Globus pallidus (tissue), 1 donor: ENCODE results near the gene DOCK6.

ENCODE experiments used
- DNase-seq: peaks from one replicate; pipeline ENCODE4 v3.0.0-alpha.2; 2015; ENCODE audit warnings: low spot score

DOCK6 gene

GRCh38 chr19:11261971-11262839 lies at the start of gene DOCK6:
TSS of gene DOCK6 (minus strand) at chr19:11262524. CDS start at chr19:11262440, 84 bp downstream.
- no peak for DNase-seq

- no peak for DNase-seq
Observed at GRCh38 chr19:11306337-11306736, 44.0 kb upstream of the DOCK6 start.

- no peak for DNase-seq
Observed at GRCh38 chr19:11304936-11305335, 42.6 kb upstream of the DOCK6 start.

- no peak for DNase-seq
Observed at GRCh38 chr19:11300811-11301120, 38.4 kb upstream of the DOCK6 start.

- no peak for DNase-seq
Observed at GRCh38 chr19:11299946-11300810, 37.9 kb upstream of the DOCK6 start.

GRCh38 chr19:11296264-11296663 lies 33.9 kb upstream of the DOCK6 start:
- DNase-seq: no peak

- no peak for DNase-seq
Observed at GRCh38 chr19:11295665-11296245, 33.4 kb upstream of the DOCK6 start, which contains the start of gene TSPAN16. TSS of gene TSPAN16 (plus strand) at chr19:11296160. CDS start at chr19:11296298, 138 bp downstream.

- no peak for DNase-seq
Observed at GRCh38 chr19:11295180-11295579, 32.9 kb upstream of the DOCK6 start.

GRCh38 chr19:11293433-11294389 lies 31.4 kb upstream of the DOCK6 start:
- peak; percentile 85 for DNase-seq

GRCh38 chr19:11291991-11292390 lies 29.7 kb upstream of the DOCK6 start:
- DNase-seq: no peak

GRCh38 chr19:11291415-11291814 lies 29.1 kb upstream of the DOCK6 start:
- no peak for DNase-seq

- no peak for DNase-seq
Observed at GRCh38 chr19:11290256-11290655, 27.9 kb upstream of the DOCK6 start.

- DNase-seq: no peak
Observed at GRCh38 chr19:11288349-11288748, 26.0 kb upstream of the DOCK6 start.

GRCh38 chr19:11286312-11286974 lies 24.1 kb upstream of the DOCK6 start:
- DNase-seq: no peak

GRCh38 chr19:11284515-11284914 lies 22.2 kb upstream of the DOCK6 start:
- DNase-seq: no peak

GRCh38 chr19:11281356-11282049 lies 19.2 kb upstream of the DOCK6 start:
- no peak for DNase-seq

GRCh38 chr19:11279505-11280236 lies 17.3 kb upstream of the DOCK6 start:
- no peak for DNase-seq

GRCh38 chr19:11278670-11279069 lies 16.3 kb upstream of the DOCK6 start:
- DNase-seq: no peak

- no peak for DNase-seq
Observed at GRCh38 chr19:11274533-11275086, 12.3 kb upstream of the DOCK6 start.
